NCI-H82 treated with DMSO at 0.1 percent for 48 hours (cell line): ENCODE measurements around the gene TFB2M.
"Not testable (repeated sequence)": the region's sequence is repeated elsewhere in the genome, so short reads cannot be mapped to it uniquely, and the experiment has no call there.

Experiments
- DNase-seq: peaks from one replicate; lab custom pipeline; 2025; ENCODE audit not compliant: unreplicated experiment; lab: John Stamatoyannopoulos, UW

The TFB2M gene

DNA sequence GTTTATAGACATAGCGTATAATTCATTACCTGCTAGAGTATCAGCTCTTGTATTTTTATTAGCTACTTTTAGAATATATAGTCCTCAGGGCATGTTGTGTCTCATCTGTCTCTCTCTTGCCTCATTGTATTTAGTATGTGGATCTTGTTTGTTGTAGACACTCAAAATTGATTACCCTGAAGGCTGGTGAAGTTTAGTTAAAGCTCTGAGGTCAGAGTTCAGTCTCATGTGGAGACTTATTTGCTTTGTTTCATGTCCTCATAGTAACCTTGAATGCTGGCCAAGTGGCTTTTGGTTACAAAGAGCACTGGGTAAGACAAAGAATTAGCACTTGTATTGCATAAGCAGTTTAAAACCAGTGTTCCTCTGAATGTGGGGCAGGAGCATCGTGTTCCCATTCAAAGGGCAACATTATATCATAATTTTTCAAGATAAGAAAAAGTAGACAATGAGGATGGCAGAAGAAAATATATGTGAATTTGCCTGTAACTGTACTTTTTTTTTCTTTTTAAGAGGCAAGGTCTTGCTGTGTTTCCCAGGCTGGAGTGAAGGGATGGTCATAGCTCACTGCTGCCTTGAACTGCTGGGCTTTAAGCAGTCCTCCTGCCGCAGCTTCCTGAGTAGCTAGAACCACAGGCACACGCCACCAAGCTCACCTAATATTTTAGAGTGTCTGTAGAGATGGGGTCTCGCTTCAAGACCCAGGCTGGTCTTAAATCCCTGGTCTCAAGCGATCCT, 17.6 kb upstream of the TFB2M start:
- no peak for DNase-seq

- no peak for DNase-seq
These were observed 17.0 kb upstream of the TFB2M start for GRCh38 chr1:246583056-246583440.

DNA sequence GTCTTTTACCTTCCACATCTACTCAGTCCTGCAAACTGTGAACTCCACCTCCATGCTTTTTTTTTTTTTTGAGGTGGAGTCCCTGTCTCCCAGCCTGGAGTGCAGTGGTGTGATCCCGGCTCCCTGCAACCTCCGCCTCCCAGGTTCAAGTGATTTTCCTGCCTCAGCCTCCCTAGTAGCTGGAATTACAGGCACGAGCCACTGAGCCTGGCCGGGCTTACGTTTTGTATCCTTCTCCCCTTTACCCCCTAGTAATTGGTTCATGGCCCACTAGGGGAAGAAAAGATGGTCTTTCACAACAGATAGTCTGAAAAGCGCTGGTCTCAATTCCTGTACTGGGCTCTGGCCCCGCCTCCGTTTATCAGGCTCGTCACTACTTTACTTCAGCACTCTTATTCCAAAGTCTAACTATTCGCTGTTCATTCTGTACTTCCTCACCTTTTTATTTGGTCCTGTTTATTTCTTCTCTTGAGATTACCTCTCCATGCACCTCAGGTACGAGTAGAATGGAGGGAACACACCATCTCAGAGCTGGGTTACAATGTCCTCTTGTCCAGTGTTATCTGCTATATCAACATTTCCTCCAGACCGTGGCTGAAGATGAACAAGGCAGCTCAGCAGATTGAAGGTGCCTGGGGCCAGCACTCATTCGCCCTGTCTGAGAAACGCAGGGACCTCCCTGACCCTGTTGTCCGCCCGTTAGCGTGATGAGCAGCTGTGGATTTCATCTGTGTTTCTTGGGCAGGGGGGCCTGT, 16.4 kb upstream of the TFB2M start:
- no peak for DNase-seq

DNA sequence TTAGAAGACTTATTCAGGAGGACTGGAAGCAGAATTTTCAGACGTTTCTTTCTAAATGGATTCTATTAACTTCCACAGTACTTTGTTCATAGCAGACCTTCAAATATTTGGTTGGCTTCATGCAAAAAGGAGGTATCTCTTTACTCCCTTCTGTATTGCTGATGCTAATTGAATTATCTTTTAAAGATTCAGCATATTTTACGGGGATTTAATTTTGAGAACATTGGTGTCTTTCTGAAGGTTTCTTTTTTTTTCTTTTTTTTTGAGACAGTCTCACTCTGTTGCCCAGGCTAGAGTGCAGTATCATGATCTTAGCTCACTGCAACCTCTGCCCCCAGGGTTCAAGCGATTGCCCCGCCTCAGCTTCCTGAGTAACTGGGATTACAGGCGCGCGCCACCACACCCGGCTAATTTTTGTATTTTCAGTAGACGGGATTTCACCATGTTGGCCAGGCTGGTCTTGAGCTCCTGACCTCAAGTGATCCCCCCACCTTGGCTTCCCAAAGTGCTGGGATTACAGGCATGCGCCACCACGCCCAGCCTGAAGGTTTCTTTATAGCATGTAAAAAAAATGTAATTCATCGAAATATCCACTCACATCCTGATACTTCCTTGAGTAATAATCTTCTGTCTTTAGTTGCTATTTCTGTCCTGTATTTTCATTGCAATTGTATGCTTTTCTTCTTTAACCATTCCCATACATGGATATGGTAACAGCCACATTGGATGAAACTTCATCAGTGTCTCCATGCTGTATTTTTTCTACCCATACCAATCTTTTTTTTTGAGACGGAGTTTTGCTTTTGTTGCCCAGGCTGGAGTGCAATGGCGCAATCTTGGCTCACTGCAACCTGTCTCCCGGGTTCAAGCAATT, 14.7 kb upstream of the TFB2M start:
- no peak for DNase-seq

DNA sequence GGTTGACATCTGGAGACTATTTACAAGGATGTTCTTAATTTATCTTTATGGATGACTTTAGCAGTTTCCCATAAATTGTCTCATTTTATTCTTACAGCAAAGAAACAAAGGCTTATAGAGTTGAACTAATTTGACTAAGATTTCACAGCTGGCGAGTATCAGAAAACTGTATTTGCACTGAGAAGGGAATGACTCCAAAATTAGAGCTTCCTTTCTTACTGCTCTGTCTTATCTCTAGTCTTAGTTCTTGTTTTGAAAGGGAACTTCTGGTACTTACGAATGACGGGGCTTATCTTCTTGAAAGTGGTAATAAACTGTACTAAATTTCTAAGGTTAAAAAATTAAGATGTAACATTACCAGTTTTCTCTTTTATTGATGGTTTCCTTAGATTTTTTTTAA, 13.8 kb upstream of the TFB2M start:
- no peak for DNase-seq

- no peak for DNase-seq
These were observed 11.7 kb upstream of the TFB2M start for GRCh38 chr1:246577720-246578106.

DNA sequence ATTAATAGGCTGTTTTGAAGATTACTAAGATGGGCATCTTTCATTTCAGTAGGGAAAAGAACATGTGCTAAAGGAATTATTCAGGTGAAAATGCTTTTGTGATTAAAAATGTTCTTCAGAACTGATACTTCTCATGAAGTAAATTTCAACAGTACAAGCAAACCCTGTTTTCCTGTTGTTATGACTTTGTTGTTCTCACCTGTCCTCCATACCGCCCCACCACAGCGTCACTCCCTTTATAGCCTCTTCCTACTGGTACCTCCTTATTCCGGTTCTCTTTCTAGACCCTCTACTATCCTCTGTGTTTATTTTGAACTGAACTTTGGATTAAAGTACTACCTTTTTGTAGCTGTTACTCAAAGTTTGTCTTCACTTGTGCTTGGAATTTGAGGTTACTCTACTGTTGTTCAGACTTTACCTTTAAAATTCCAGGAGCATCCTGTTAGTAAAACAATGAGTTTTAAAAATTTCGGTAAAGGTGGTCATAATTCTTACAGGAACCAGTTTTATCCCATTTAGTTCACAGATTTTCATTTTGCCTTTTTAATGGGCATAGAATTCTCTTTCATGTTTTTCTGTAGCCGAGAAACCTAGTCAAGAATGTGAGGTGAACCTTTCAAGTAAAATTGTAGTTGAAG, 11.1 kb upstream of the TFB2M start:
- no peak for DNase-seq

DNA sequence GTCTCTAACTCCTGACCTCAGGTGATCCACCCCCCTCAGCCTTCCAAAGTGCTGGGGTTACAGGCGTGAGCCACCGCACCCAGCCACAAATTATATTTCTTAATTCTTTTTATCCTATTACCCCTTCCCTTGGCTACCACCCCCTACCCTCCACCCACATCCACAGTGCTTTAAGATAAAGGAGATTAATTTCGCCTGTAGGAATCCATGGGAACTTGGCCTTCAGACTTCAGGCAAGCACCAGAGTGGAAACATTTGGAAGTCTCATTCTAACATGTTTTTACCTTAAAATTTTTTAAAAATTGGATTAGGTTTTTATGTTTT, 10.6 kb upstream of the TFB2M start:
- peak; percentile 88 for DNase-seq

GRCh38 chr1:246573491-246573890, 7.4 kb upstream of the TFB2M start:
- DNase-seq, result no peak

GRCh38 chr1:246572785-246573184, 6.7 kb upstream of the TFB2M start:
- DNase-seq, result no peak

GRCh38 chr1:246571953-246572352, 5.9 kb upstream of the TFB2M start:
- DNase-seq, result no peak

DNA sequence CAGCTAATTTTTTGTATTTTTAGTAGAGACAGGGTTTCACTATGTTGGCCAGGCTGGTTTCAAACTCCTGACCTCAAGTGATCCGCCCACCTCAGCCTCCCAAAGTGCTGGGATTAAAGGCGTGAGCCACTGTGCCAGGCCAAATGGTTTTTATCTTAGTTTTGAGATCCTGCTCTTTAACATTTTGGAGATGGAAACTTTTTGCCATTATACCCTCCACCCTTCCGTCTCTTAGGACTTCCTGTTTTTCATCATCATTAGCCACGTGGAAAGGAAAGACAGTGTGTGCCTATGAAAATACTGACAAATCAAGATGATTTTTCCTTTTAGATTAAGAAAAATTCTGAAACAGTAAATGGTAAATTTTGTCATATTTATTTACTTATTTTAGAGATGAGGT, 5.2 kb upstream of the TFB2M start:
- not testable (repeated sequence) for DNase-seq

DNA sequence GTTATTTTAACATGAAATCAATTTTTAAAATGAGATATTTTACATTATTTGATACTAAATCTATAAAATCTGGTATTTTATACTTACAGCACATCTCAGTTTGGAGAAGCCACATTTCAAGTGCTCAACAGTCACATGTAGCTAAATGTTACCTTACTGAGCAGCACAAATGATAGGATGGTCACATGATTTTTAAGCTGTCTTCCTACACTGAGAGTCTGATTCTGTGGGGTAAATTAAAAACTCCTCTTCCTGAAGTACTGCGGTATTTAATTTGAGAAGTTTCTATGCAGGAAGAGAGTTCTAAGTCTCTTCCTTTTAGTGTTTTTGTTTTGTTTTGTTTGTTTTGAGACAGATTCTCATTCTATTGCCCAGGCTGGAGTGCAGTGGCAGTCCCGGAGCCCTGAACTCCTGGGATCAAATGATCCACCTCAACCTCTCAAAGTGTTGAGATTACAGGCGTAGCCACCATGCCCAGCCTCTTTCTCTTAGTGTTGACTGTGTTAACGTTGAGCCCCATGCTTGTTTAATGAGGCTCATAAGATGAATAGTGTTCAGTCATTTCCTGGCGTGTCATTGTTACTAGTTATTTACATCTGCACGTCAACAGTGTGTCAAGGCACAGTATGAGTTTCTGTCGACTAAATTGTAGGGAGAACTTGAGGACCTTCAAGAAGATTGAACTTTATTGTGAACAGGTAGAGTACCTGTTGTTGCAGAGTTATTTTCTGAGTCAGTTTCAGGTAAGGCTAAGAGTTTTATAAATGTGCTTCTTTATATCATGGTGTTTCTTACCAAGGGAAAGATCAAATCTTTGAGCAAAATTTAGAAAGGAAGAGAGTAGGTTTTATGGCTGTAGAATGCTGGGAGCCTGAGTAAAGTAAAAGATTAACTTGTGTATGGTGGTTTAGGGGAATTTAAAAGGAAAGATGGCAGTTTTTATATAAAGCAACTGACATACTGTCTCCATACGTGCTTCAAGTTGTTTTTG, 3.5 kb upstream of the TFB2M start:
- no peak for DNase-seq

DNA sequence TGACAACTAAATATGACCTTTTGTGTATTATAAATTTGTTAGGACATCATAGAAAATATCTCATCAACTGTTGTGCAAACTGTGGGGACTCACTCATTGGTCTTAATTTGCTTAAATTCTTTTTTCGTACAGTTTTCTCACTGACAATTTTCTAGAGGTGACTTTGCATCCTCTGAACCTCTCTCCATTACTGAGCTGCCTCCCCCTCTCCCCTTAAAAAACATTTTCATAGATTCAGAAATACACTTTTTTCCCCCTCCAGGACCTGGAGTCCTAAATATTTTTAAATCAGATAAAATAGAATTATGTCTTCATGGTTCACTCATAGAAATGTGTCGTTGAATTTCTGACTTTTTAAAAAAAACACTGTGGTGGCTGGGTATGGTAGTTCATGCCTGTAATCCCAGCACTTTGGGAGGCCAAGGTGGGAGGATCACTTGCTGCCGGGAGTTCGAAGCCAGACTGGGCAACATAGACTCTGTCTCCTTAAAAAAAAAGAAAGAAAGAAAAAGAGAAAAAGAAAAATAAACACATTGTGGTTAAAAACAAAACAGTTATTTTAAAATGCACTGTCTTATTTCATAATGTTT, 1.7 kb upstream of the TFB2M start:
- no peak for DNase-seq

GRCh38 chr1:246566813-246567645, 968 bp upstream of the TFB2M start:
- peak; percentile 31 for DNase-seq

GRCh38 chr1:246565751-246566127, 322 bp downstream of the TFB2M start:
- peak; percentile 52 for DNase-seq

DNA sequence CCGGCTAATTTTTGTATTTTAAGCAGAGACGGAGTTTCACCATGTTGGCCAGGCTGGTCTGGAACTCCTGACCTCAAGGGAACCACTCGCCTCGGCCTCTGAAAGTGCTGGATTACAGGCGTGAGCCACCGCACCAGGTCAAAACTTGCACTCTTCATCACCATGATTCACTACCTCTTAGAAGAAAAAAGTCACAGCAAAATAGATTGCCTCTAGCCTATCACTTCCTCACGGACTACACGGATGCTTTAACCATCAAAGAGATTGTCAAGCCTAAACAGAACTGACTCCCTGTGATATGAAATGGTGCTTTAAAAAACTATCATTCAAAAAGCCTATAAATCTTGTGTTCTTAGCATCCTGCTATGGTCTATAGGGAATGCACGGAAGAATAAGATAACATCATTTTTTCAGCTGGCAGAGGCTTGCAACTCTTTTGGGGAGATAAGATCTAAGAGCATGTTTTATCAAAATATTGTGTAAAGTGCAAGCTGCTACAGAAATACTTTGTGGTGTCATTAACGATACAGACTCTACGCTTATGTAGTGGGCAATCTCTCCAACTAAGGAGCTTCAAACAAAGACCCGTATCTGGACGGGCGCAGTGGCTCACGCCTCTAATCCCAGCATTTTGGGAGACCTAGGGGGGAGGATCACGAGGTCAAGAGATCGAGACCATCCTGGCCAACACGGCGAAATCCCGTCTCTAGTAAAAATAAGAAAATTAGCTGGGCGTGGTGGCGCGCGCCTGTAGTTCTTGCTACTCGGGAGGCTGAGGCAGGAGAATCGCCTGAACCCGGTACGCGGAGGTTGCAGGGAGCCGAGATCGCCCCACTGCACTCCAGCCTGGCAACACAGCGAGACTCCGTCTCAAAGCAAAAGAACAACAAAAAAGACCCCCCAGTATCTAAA, 966 bp downstream of the TFB2M start:
- no peak for DNase-seq

DNA sequence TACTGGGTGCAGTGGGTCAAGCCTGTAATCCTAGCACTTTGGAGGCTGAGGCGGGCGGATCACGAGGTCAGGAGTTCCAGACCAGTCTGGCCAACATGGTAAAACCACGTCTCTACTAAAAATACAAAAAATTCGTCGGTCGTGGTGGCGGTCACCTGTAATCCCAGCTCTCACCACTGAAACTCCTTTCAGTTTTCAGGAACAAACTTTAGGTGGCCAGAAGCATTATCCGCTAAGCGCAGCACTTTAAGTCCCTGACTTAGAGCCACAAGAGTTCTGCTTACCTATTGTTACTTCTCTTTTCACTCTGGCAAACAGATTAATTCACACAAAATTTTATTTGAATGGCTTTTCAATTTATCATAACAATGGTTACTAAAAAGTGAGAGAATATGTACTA, 5.2 kb downstream of the TFB2M start:
- not testable (repeated sequence) for DNase-seq
